Uterus (tissue), 4 donors: ENCODE results near the gene CCNL2. TPM values are rescaled to one million over a fixed set of nuclear protein-coding genes. Genes with fewer than 3 reads are reported as not detected.

Experiments used
- DNase-seq, 2 donors: peaks; one replicate each; pipeline ENCODE4 v3.0.0-alpha.2; 2019 to 2020
- H3K27ac ChIP-seq, 2 donors: fragments of 200-600 bp; sonication (generic); 1 replicate in 1 of 2; 2 replicates in 1 of 2; pipeline ENCODE4 v1.5.1; 2016 to 2018
- H3K27me3 ChIP-seq, 2 donors: fragments of 200-600 bp; sonication (generic); one replicate each; pipeline ENCODE4 v1.5.1; 2018 to 2019; ENCODE audit warnings: control low read depth in 1 of 2
- H3K36me3 ChIP-seq, 2 donors: fragments of 200-600 bp; sonication (generic); one replicate each; pipeline ENCODE4 v1.5.1; 2019; ENCODE audit warnings: control low read depth in 1 of 2
- H3K4me1 ChIP-seq, 2 donors: fragments of 200-600 bp; sonication (generic); one replicate each; pipeline ENCODE4 v1.5.1; 2018 to 2019; ENCODE audit warnings: control low read depth in 1 of 2
- H3K4me3 ChIP-seq, 2 donors: fragments of 200-600 bp; sonication (generic); 1 replicate in 1 of 2; 2 replicates in 1 of 2; pipeline ENCODE4 v1.5.1; 2018 to 2019; ENCODE audit warnings: mild to moderate bottlenecking in 1 of 2
- H3K9me3 ChIP-seq, 2 donors: fragments of 200-600 bp; sonication (generic); one replicate each; pipeline ENCODE4 v1.5.1; 2019; ENCODE audit warnings: control low read depth in 1 of 2
- POLR2A ChIP-seq, 2 donors: fragments of 450-650 bp; IDR thresholded peaks; one replicate each; pipeline ENCODE4 v1.6.1; 2016; ENCODE audit warnings: antibody characterized with exemption in 2 of 2, mild to moderate bottlenecking in 1 of 2, moderate library complexity in 1 of 2
- intact Hi-C: fragments of 100-400 bp; cut with DNase I; formaldehyde crosslinking; loops from one replicate; pipeline ENCODE4 v1.15.1; 2023; ENCODE audit warnings: low total_unique reads
- total RNA-seq, 4 donors: library from RNA; depleted of rRNA in 3 of 4; stranded (reverse); fragments of >200 nt in 3 of 4; gene quantifications; one replicate each; pipeline versions ENCODE4 v1.1.0 to v1.2.4, GENCODE V29; 2014 to 2023
- TF ChIP-seq, protein P1 (sequence below), 4 experiments: fragments of 200-600 bp in 2 of 4; fragments of 450-650 bp in 2 of 4; sonication (generic) in 2 of 4; IDR thresholded peaks; one replicate each; pipeline ENCODE4 v1.5.1; 2016 to 2019; ENCODE audit warnings: antibody characterized with exemption in 4 of 4, mild to moderate bottlenecking in 2 of 4, moderate library complexity in 1 of 4
- donor health status: DM: yes; HTN: yes; CAD: no.

CCNL2 gene
- total RNA-seq, 4 donors from 2014 or later, result 207 to 351 (median 281) TPM

- DNase-seq, result no peak
- no peaks in the 10 kb centered on the region for H3K27me3 ChIP-seq
- intact Hi-C loops, result no loop called here
- H3K4me1 ChIP-seq, result peaks cover 0 to 6% of the 10 kb centered on the region in 2 donors
- no peaks in the 10 kb centered on the region for H3K9me3 ChIP-seq
- TF ChIP-seq, protein P1, sequence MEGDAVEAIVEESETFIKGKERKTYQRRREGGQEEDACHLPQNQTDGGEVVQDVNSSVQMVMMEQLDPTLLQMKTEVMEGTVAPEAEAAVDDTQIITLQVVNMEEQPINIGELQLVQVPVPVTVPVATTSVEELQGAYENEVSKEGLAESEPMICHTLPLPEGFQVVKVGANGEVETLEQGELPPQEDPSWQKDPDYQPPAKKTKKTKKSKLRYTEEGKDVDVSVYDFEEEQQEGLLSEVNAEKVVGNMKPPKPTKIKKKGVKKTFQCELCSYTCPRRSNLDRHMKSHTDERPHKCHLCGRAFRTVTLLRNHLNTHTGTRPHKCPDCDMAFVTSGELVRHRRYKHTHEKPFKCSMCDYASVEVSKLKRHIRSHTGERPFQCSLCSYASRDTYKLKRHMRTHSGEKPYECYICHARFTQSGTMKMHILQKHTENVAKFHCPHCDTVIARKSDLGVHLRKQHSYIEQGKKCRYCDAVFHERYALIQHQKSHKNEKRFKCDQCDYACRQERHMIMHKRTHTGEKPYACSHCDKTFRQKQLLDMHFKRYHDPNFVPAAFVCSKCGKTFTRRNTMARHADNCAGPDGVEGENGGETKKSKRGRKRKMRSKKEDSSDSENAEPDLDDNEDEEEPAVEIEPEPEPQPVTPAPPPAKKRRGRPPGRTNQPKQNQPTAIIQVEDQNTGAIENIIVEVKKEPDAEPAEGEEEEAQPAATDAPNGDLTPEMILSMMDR (IDR thresholded peaks at IDR 0.05), result no peak
- no peak for TF ChIP-seq POLR2A (IDR thresholded peaks at IDR 0.05)
- no peak overlapping the region for H3K27ac ChIP-seq
- H3K36me3 ChIP-seq, result no peaks in the 10 kb centered on the region
- H3K4me3 ChIP-seq, result no peak overlapping the region
Measured at GRCh38 chr1:1367315-1367714, 31.8 kb downstream of the CCNL2 start.

- Histone ChIP-seq H3K4me3 (no peak overlapping the region), H3K27me3 (no peaks in the 10 kb centered on the region), H3K27ac (no peak overlapping the region), H3K36me3 (no peaks in the 10 kb centered on the region), H3K9me3 (no peaks in the 10 kb centered on the region), H3K4me1 (peaks cover 0 to 3% of the 10 kb centered on the region in 2 donors)
- DNase-seq, result no peak
- intact Hi-C loops, result no loop called here
- no peak for TF ChIP-seq POLR2A (IDR thresholded peaks at IDR 0.05)
- TF ChIP-seq, protein P1 (IDR thresholded peaks at IDR 0.05), result no peak
Measured at GRCh38 chr1:1366699-1367066, 32.5 kb downstream of the CCNL2 start.

- intact Hi-C loops, result no loop called here
- H3K36me3 ChIP-seq, result no peaks in the 10 kb centered on the region
- H3K4me3 ChIP-seq, result no peak overlapping the region
- H3K27ac ChIP-seq, result no peak overlapping the region
- H3K27me3 ChIP-seq, result no peaks in the 10 kb centered on the region
- no peaks in the 10 kb centered on the region for H3K4me1 ChIP-seq
- H3K9me3 ChIP-seq, result no peaks in the 10 kb centered on the region
- TF ChIP-seq, protein P1 (IDR thresholded peaks at IDR 0.05), result no peak
- no peak for TF ChIP-seq POLR2A (IDR thresholded peaks at IDR 0.05)
- no peak for DNase-seq
Measured at GRCh38 chr1:1365875-1366698, 33.0 kb downstream of the CCNL2 start.

DNA sequence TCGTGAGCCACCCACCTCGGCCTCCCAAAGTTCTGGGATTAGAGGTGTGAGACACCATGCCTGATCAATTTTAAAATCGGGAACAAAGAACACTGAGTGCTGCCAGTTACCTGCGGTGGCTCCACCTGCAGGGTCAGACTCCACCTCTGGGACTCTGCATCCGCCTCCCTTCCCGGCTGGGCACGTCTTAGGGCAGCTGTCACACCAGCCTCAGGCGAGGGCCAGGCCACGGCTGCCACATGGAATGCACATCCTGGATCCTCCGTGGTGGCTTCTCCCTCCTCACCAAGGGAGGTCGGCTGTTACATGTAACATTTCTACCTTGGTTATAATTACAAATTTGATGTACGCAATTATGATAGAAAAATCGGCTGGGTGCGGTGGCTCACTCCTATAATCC lies 34.9 kb downstream of the CCNL2 start:
- intact Hi-C loops, result no loop called here
- no peak for DNase-seq
- H3K36me3 ChIP-seq, result no peaks in the 10 kb centered on the region
- H3K4me1 ChIP-seq, result no peaks in the 10 kb centered on the region
- TF ChIP-seq, protein P1 (IDR thresholded peaks at IDR 0.05), result no peak
- TF ChIP-seq POLR2A (IDR thresholded peaks at IDR 0.05), result no peak
- H3K9me3 ChIP-seq, result no peaks in the 10 kb centered on the region
- H3K4me3 ChIP-seq, result no peak overlapping the region
- H3K27me3 ChIP-seq, result no peaks in the 10 kb centered on the region
- H3K27ac ChIP-seq, result no peak overlapping the region

DNA sequence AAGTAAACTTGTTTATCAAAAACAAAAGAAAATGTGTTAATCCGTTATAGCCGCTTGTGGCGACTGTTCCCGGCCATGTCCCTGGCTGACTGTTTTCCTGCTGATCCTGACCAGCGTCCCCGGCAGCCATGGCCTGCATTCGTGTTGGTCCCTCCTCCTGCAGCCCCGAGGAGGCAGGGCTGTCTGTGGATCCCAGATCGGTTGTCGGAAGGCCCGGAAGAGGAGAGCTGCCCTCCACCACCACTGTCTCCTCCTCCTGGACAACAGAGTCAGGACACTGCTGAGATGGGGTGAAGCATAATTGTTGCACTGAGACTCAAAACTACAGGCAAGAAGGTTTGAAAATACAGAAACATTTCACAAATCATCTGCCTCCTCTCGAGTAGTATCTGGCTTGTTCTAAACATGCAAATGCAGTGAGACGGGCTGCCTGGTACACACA lies 37.1 kb downstream of the CCNL2 start:
- DNase-seq, result peak; percentile 56 to 71
- no peak for TF ChIP-seq POLR2A (IDR thresholded peaks at IDR 0.05)
- TF ChIP-seq, protein P1 (IDR thresholded peaks at IDR 0.05), result peak in 1 of 4 experiments; percentile 33
- intact Hi-C loops, result no loop called here
- Histone ChIP-seq H3K27ac (peak overlapping the region; percentile 96), H3K27me3 (no peaks in the 10 kb centered on the region), H3K36me3 (no peaks in the 10 kb centered on the region), H3K4me1 (no peaks in the 10 kb centered on the region), H3K4me3 (no peak overlapping the region), H3K9me3 (no peaks in the 10 kb centered on the region)
